Activated naive CD8-positive, alpha-beta T cell treated with anti-CD3 and anti-CD28 coated beads, Interleukin-2, amount 50 U/mL, for 16 hours (primary cell): ENCODE measurements around the gene SOHLH2.

Experiments used
- DNase-seq: peaks from one replicate; pipeline ENCODE4 v3.0.0-alpha.2; 2020; ENCODE audit warnings: low read depth, low spot score

SOHLH2 gene

GRCh38 chr13:36188441-36188840, 25.9 kb downstream of the SOHLH2 start:
- DNase-seq = no peak

GRCh38 chr13:36183901-36184300, 30.5 kb downstream of the SOHLH2 start:
- DNase-seq = no peak

GRCh38 chr13:36175621-36176020, 38.7 kb downstream of the SOHLH2 start:
- DNase-seq = no peak

GRCh38 chr13:36174923-36175322, 39.4 kb downstream of the SOHLH2 start:
- no peak for DNase-seq

- DNase-seq = no peak
Measured at GRCh38 chr13:36173571-36174322, 40.6 kb downstream of the SOHLH2 start.

GRCh38 chr13:36166046-36166445, 48.3 kb downstream of the SOHLH2 start:
- DNase-seq = no peak

GRCh38 chr13:36163809-36164308, 50.5 kb downstream of the SOHLH2 start:
- no peak for DNase-seq

GRCh38 chr13:36163286-36163685, 51.1 kb downstream of the SOHLH2 start:
- no peak for DNase-seq

GRCh38 chr13:36160297-36160696, 54.1 kb downstream of the SOHLH2 start:
- no peak for DNase-seq

GRCh38 chr13:36158611-36159010, 55.7 kb downstream of the SOHLH2 start:
- no peak for DNase-seq

GRCh38 chr13:36157480-36157879, 56.9 kb downstream of the SOHLH2 start:
- no peak for DNase-seq

- no peak for DNase-seq
Measured at GRCh38 chr13:36154567-36155291, 59.6 kb downstream of the SOHLH2 start.

GRCh38 chr13:36151591-36151990, 62.8 kb downstream of the SOHLH2 start:
- no peak for DNase-seq

GRCh38 chr13:36148446-36148845, 65.9 kb downstream of the SOHLH2 start:
- no peak for DNase-seq

- DNase-seq = no peak
Measured at GRCh38 chr13:36147330-36147729, 67.0 kb downstream of the SOHLH2 start.

GRCh38 chr13:36146511-36147269, 67.7 kb downstream of the SOHLH2 start:
- DNase-seq = no peak

GRCh38 chr13:36143738-36144137, 70.6 kb downstream of the SOHLH2 start:
- DNase-seq = no peak

GRCh38 chr13:36142735-36143134, 71.6 kb downstream of the SOHLH2 start:
- DNase-seq = no peak

GRCh38 chr13:36135876-36136275, 78.5 kb downstream of the SOHLH2 start:
- DNase-seq = no peak

- no peak for DNase-seq
Measured at GRCh38 chr13:36134632-36135031, 79.7 kb downstream of the SOHLH2 start.

GRCh38 chr13:36133950-36134626, 80.3 kb downstream of the SOHLH2 start:
- DNase-seq = no peak

- DNase-seq = no peak
Measured at GRCh38 chr13:36132376-36132775, 82.0 kb downstream of the SOHLH2 start.
